GM21515 (cell line): ENCODE measurements around the gene UCHL5.

Source experiments
- ATAC-seq: cut with Tn5 transposase; IDR thresholded peaks from one replicate; pipeline ENCODE4 v1.9.1; 2021; ENCODE audit not compliant: unreplicated experiment

UCHL5 gene

GRCh38 chr1:192968323-192968722 is 90.8 kb downstream of the UCHL5 start:
- ATAC-seq: no peak

- no peak for ATAC-seq
Observed at GRCh38 chr1:192967901-192968300, 91.3 kb downstream of the UCHL5 start.

- no peak for ATAC-seq
Observed at GRCh38 chr1:192967211-192967877, 91.8 kb downstream of the UCHL5 start.

- ATAC-seq: no peak
Observed at GRCh38 chr1:192966073-192966472, 93.1 kb downstream of the UCHL5 start.

- ATAC-seq: no peak
Observed at GRCh38 chr1:192962901-192963300, 96.3 kb downstream of the UCHL5 start.
